ENCODE measurements around the gene MMEL1.
"Not testable (repeated sequence)": the region's sequence is repeated elsewhere in the genome, so short reads cannot be mapped to it uniquely, and the experiment has no call there.

MMEL1 gene

GRCh38 chr1:2558420-2558819 lies 74.4 kb downstream of the MMEL1 start:
- H3K27ac Mint-ChIP-seq = peak overlapping the region; percentile 99

GRCh38 chr1:2557482-2558400 lies 75.1 kb downstream of the MMEL1 start:
- peak overlapping the region; percentile 98 for H3K4me3 Mint-ChIP-seq
- no peaks in the 10 kb centered on the region for H3K27me3 Mint-ChIP-seq
- ATAC-seq = no peak
- peak overlapping the region; percentile 99 for H3K27ac Mint-ChIP-seq
- peaks cover 52% of the 10 kb centered on the region for H3K36me3 Mint-ChIP-seq
- H3K9me3 Mint-ChIP-seq = no peaks in the 10 kb centered on the region
- H3K4me1 Mint-ChIP-seq = peaks cover 66% of the 10 kb centered on the region

More at GRCh38 chr1:2558420-2558819, 74.4 kb downstream of the MMEL1 start:
- no peaks in the 10 kb centered on the region for H3K27me3 Mint-ChIP-seq
- H3K4me1 Mint-ChIP-seq = peaks cover 69% of the 10 kb centered on the region
- peaks cover 57% of the 10 kb centered on the region for H3K36me3 Mint-ChIP-seq
- no peak for ATAC-seq
- H3K9me3 Mint-ChIP-seq = no peaks in the 10 kb centered on the region
- H3K4me3 Mint-ChIP-seq = peak overlapping the region; percentile 98

- no peaks in the 10 kb centered on the region for H3K27me3 Mint-ChIP-seq
- peak; percentile 35 for ATAC-seq
- H3K27ac Mint-ChIP-seq = peak overlapping the region; percentile 99
- H3K36me3 Mint-ChIP-seq = peaks cover 51% of the 10 kb centered on the region
- H3K4me3 Mint-ChIP-seq = peak overlapping the region; percentile 98
- H3K9me3 Mint-ChIP-seq = no peaks in the 10 kb centered on the region
- H3K4me1 Mint-ChIP-seq = peaks cover 68% of the 10 kb centered on the region
Measured at GRCh38 chr1:2556678-2557481, 75.9 kb downstream of the MMEL1 start.

- peak within 1 kb of the TSS; percentile 98 for H3K4me3 Mint-ChIP-seq
- no peaks in the 10 kb centered on the region for H3K9me3 Mint-ChIP-seq
- ATAC-seq = peak; percentile 72
- H3K4me1 Mint-ChIP-seq = peaks cover 68% of the 10 kb centered on the region
- H3K36me3 Mint-ChIP-seq = peaks cover 45% of the 10 kb centered on the region
- H3K27me3 Mint-ChIP-seq = no peaks in the 10 kb centered on the region
- peak within 1 kb of the TSS; percentile 99 for H3K27ac Mint-ChIP-seq
Measured at GRCh38 chr1:2556277-2556677, 76.5 kb downstream of the MMEL1 start, which contains the start of gene TNFRSF14. TSS of gene TNFRSF14 (plus strand) at chr1:2556371. CDS start at chr1:2556665, 294 bp downstream.

DNA sequence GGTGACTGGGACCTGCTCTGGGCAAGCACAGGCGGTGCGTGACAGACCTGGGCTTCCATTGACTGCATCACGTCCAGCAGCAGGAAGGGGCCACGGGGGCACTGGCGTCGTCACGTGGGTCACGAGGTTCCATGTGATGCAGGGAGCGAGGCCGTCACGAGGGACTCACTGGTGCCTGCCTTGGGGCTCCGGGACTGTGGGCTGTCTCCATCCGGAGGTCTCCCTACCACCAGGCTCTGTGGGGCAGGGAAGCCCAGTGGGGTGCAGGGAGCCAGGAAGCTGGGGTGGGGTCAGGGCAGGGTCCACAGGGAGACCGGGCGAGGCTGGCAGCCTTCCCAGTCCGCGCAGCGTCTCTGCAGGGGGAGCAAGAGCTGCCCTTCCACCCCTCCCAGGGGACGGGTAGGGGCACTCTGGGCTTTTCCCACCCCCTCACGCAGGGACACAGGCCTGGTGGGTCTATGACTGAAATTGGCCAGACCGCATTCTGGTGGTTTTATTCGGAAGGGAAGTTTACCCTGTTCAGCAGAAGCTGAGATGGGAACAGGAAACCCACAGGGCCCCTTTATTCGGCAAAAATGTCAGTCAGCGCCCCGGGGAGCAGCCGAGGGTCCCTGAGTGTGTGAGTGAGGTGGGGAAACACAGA lies 77.1 kb downstream of the MMEL1 start:
- H3K27ac Mint-ChIP-seq = peak overlapping the region; percentile 99
- peak; percentile 80 for ATAC-seq
- H3K27me3 Mint-ChIP-seq = no peaks in the 10 kb centered on the region
- H3K9me3 Mint-ChIP-seq = no peaks in the 10 kb centered on the region
- H3K4me1 Mint-ChIP-seq = peaks cover 68% of the 10 kb centered on the region
- peak overlapping the region; percentile 98 for H3K4me3 Mint-ChIP-seq
- H3K36me3 Mint-ChIP-seq = peaks cover 40% of the 10 kb centered on the region

- peak; percentile 26 for ATAC-seq
- Mint-ChIP-seq H3K27ac (peak overlapping the region; percentile 99), H3K4me3 (peak overlapping the region; percentile 98), H3K9me3 (no peaks in the 10 kb centered on the region), H3K27me3 (no peaks in the 10 kb centered on the region), H3K36me3 (peaks cover 32% of the 10 kb centered on the region), H3K4me1 (peaks cover 73% of the 10 kb centered on the region)
Measured at GRCh38 chr1:2554621-2555387, 78.0 kb downstream of the MMEL1 start.

GRCh38 chr1:2553871-2554620 lies 78.8 kb downstream of the MMEL1 start:
- H3K9me3 Mint-ChIP-seq = no peaks in the 10 kb centered on the region
- peak overlapping the region; percentile 98 for H3K4me3 Mint-ChIP-seq
- no peak for ATAC-seq
- H3K4me1 Mint-ChIP-seq = peaks cover 80% of the 10 kb centered on the region
- H3K27me3 Mint-ChIP-seq = no peaks in the 10 kb centered on the region
- peak overlapping the region; percentile 99 for H3K27ac Mint-ChIP-seq
- H3K36me3 Mint-ChIP-seq = peaks cover 28% of the 10 kb centered on the region

DNA sequence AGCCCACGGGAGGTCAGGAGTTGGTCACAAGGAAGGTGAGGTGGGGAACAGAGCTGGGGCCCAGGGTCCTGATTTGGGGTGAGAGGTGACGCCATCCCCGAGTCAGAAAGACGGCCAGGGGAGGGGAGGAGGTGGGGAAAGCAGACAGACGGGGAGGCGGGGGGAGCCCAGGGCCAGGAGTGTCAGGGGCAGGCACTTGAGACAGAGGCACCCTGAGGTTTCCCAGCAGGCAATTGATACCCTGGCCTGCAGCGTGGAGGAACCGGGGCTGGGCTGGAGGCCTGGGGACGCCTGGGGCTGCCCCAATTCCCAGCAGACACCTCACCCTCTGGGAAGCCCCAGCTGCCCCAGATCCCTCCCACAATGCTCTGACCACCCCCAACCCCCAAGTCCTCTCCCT lies 79.7 kb downstream of the MMEL1 start:
- H3K4me3 Mint-ChIP-seq, ATAC-seq, H3K27me3 Mint-ChIP-seq, H3K9me3 Mint-ChIP-seq, H3K27ac Mint-ChIP-seq: not testable (repeated sequence)
- Mint-ChIP-seq H3K4me1 (peaks cover 80% of the 10 kb centered on the region), H3K36me3 (peaks cover 19% of the 10 kb centered on the region)

GRCh38 chr1:2552189-2552588 lies 80.6 kb downstream of the MMEL1 start:
- no peaks in the 10 kb centered on the region for H3K27me3 Mint-ChIP-seq
- H3K9me3 Mint-ChIP-seq = no peaks in the 10 kb centered on the region
- H3K4me1 Mint-ChIP-seq = peaks cover 78% of the 10 kb centered on the region
- peak overlapping the region; percentile 96 for H3K27ac Mint-ChIP-seq
- H3K36me3 Mint-ChIP-seq = peaks cover 12% of the 10 kb centered on the region
- H3K4me3 Mint-ChIP-seq = no peak overlapping the region
- no peak for ATAC-seq

DNA sequence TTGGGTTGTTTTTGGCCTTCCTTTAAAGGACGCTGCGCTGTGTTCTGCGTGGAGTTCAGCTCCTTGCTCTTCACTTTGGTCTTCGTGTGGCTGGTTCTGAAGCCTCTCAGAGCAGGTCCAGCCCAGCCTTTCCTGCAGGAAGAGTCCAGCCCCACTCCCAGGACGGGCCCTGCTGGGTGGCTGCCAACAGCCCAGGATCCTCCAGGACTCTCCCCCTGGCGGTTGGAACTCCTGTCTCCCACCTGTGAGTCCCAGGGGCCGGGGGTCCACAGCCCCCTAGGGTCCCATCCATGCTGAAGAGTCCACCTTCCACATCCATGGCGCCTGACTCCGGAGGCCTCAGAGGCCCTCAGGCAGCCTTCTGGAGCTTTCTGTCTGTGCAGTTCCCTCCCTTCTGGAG lies 81.3 kb downstream of the MMEL1 start:
- not testable (repeated sequence) for H3K27me3 Mint-ChIP-seq, H3K4me3 Mint-ChIP-seq, H3K9me3 Mint-ChIP-seq, H3K36me3 Mint-ChIP-seq, ATAC-seq
- Mint-ChIP-seq H3K27ac (peak overlapping the region; percentile 96), H3K4me1 (peaks cover 75% of the 10 kb centered on the region)

- H3K4me3 Mint-ChIP-seq = peak overlapping the region; percentile 84
- H3K9me3 Mint-ChIP-seq, H3K36me3 Mint-ChIP-seq, H3K27me3 Mint-ChIP-seq: not testable (repeated sequence)
- H3K27ac Mint-ChIP-seq = peak overlapping the region; percentile 96
- ATAC-seq = peak; percentile 0
- H3K4me1 Mint-ChIP-seq = peaks cover 76% of the 10 kb centered on the region
Measured at GRCh38 chr1:2550309-2550861, 82.4 kb downstream of the MMEL1 start.

DNA sequence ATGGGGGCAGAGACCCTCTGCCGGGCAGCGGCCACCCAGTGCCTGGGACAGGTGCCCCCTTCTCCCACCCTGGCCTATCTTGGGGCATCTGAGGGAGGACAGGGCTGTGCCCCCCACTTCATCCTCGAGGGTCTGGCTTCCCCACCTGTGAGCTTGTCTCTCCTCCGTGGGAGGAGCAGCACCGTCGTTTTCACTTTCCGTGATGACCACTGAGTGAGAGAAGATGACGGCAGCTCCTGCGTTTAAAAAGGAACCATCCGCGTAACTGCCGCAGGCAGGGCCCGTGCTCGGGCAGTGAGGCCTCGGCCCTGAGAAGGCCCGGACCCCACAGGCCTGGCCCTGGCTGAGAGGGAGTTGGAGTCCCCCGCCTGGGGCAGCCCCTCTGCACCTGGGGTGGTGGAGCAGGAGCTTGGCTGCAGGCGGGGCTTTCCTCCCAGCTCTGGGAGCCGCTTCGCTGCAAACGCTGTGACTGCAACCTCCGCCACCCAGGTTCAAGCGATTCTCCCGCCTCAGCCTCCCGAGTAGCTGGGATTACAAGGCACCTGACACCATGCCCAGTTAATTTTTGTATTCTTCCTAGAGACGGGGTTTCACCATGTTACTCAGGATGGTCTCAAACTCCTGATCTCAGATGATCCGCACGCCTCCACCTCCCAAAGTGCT lies 83.3 kb downstream of the MMEL1 start:
- peak overlapping the region; percentile 84 for H3K4me3 Mint-ChIP-seq
- H3K27me3 Mint-ChIP-seq, H3K9me3 Mint-ChIP-seq, H3K36me3 Mint-ChIP-seq: not testable (repeated sequence)
- peaks cover 76% of the 10 kb centered on the region for H3K4me1 Mint-ChIP-seq
- peak overlapping the region; percentile 96 for H3K27ac Mint-ChIP-seq
- ATAC-seq = peak; percentile 1

- Mint-ChIP-seq H3K4me3 (peak overlapping the region; percentile 84), H3K9me3 (no peaks in the 10 kb centered on the region), H3K27me3 (peaks cover under 1% of the 10 kb centered on the region), H3K4me1 (peaks cover 69% of the 10 kb centered on the region), H3K36me3 (no peaks in the 10 kb centered on the region), H3K27ac (peak overlapping the region; percentile 96)
- ATAC-seq = peak; percentile 62
Measured at GRCh38 chr1:2548068-2548589, 84.7 kb downstream of the MMEL1 start.
